Erythroblast (primary cell): ENCODE measurements around the gene PDE7B.

Source experiments
- GATA1 ChIP-seq: IDR thresholded peaks from 2 replicates; pipeline ENCODE4 v1.6.1; 2011; ENCODE audit warnings: low read depth, mild to moderate bottlenecking, control low read depth, low read length, moderate library complexity
- POLR2A ChIP-seq: IDR thresholded peaks from 2 replicates; pipeline ENCODE4 v1.6.1; 2011; ENCODE audit warnings: mild to moderate bottlenecking, low read length

GRCh38 chr6:135940616-135941167 lies 89.2 kb downstream of the PDE7B start:
- no peak for TF ChIP-seq POLR2A
- TF ChIP-seq GATA1, result no peak
